Tongue (tissue), 2 donors: ENCODE data around the gene WDR70. TPM values are rescaled to one million over a fixed set of nuclear protein-coding genes. Genes with fewer than 3 reads are reported as not detected.
"Not testable (repeated sequence)": the region's sequence is repeated elsewhere in the genome, so short reads cannot be mapped to it uniquely, and the experiment has no call there.

ENCODE experiments used
- DNase-seq: peaks from one replicate; pipeline ENCODE4 v3.0.0-alpha.2; 2015
- total RNA-seq: library from RNA; depleted of rRNA; stranded (reverse); fragments of >200 nt; gene quantifications from one replicate; pipeline ENCODE4 v1.2.3, GENCODE V29; 2014

The WDR70 gene
- total RNA-seq, 1 donor from 2014 or later, result 48.6 TPM

GRCh38 chr5:37685211-37685610 is 306.1 kb downstream of the WDR70 start:
- DNase-seq, result no peak

DNA sequence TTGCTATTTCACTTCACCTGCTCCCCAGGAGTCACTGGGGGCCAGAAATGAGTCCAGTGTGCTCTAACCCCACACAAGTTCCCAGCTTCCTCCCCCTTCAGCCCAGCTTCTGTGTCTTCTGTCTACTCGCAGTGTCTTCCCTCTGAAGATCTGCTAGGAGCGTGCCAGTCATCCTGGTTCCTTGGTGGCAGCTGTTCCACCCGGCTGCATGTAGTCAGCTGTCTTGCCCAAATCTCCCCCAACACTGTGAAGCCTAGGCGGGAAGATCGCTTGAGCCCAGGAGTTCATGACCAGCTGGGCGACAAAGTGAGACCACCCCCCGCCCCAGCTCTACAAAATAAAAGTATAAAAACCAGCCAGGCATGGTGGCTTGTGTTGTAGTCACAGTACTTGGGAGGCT is 306.7 kb downstream of the WDR70 start:
- DNase-seq, result peak; percentile 55

DNA sequence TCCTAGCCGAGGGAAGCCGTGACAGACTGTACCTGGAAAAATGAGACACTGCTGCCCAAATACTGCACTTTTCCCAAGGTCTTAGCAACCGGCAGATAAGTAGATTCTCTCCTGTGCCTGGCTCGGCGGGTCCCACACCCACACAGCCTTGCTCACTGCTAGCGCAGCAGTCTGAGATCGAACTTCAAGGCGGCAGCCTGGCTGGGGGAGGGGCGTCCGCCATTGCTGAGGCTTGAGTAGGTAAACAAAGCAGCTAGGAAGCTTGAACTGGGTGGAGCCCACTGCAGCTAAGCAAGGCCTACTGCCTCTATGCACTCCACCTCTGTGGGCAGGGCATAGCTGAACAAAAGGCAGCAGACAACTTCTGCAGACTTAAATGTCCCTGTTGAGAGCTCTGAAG is 309.8 kb downstream of the WDR70 start:
- not testable (repeated sequence) for DNase-seq

GRCh38 chr5:37694333-37694732 is 315.2 kb downstream of the WDR70 start:
- DNase-seq, result not testable (repeated sequence)

DNA sequence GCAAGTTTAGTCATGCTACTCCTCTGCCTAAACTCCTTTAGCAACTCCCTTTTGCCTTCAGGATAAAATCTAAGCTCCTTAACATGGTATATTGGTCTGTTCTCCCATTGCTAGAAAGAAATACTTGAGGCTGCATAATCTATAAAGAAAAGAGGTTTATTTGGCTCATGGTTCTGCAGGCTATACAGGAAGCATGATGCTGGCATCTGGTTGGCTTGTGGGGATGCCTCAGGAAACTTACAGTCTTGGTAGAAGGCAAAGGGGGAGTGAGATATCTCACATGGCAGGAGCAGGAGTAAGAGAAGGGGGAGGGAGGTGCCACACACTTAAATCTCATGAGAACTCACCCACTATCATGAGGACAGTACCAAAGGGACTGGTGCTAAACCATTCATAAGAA is 315.7 kb downstream of the WDR70 start:
- no peak for DNase-seq

GRCh38 chr5:37695647-37696046 is 316.5 kb downstream of the WDR70 start:
- no peak for DNase-seq

DNA sequence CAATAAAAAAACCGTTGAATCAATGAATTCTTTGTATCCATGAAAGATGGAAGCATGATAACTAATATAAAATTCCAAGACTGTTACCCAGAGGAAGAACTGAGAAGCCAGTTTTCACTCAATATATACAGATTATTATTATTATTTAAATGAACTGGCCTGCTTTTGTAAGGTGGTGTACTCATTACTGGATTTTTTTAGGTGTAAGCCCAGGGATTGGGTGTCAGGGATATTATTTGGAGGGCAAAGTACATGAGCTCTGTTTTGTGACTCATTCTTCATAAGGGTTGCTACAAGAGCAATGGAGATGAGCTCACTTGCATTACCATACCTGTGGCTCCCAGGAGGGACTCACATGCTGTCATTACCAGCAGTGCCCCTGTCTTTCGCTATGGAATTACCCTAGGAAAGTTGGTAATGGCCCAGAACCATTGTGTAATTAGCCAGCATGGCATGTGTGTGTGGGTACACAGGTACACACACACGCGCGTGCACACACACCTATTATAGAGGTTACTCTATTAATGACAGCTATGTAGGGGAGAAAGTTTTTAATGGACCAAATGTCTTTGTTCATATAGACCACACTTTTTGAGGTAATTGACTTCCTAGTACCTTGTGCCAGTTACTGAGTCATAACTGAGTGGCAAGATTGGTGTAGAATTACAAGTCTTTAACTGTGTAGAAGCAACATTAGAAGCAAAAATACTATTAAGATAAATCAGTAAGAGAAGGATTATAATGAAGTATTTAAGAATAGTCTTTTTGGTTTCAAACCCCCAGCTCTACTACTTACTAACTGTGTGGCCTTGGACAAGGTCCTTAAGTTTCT is 317.3 kb downstream of the WDR70 start:
- no peak for DNase-seq

- DNase-seq, result no peak
Observed at GRCh38 chr5:37701868-37702267, 322.8 kb downstream of the WDR70 start.

DNA sequence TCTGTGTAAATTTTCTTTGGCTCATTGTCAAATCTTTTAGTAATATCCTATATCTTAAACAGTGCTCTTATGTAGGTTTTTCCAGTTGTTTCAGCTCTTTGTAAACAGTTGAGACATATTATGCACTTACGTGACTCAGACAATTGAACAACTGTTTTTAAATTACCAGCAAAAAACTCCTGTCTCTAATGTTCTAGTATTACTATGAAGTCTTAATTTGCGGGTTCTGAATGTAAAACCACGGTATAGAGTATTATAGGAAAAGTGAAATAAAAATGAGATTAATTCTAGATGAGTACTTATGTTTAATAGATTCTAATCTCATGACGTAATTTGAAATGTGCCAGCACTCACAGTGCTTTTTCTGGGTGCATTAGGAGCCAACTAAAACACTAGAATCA is 324.7 kb downstream of the WDR70 start:
- peak; percentile 20 for DNase-seq

- no peak for DNase-seq
Observed at GRCh38 chr5:37704406-37704805, 325.3 kb downstream of the WDR70 start.

GRCh38 chr5:37709020-37709419 is 329.9 kb downstream of the WDR70 start:
- no peak for DNase-seq

DNA sequence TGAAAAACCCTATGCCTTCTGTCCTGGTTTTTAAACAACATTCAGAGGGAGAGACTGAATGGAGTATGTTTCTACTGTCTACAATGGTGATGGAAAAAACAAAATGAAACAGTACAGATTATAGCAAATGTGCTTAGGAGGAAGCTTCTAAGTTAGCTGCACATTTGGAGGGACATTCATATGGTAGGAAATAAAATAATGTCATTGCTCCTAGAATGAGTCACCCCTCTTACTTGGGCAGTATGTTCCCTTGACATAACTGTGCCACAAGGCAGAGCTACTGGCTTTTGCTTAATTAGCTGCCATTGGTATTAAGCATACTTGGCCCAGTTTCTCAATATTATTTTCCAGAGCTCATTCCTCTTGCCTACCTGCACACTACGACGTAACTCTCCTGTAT is 331.8 kb downstream of the WDR70 start:
- no peak for DNase-seq

GRCh38 chr5:37712750-37713149 is 333.6 kb downstream of the WDR70 start:
- DNase-seq, result no peak

DNA sequence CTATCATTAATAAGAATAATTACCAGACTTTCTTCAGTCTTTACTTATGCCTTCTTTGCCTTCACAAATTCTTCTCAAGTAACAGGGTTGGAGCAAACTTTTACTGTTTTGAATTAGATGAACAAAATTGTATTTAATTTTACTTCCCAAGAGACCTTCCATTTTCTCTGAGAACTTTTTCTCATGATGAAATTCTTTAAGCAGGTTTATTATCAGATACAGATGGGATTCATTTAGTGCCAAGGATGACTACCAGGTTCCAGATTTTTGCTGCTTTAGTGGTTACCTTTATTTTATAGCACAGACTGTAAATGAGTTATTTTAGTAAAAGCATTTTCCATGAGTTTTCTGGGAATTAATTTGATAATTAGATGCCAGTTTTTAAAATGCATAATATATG is 335.6 kb downstream of the WDR70 start:
- no peak for DNase-seq

DNA sequence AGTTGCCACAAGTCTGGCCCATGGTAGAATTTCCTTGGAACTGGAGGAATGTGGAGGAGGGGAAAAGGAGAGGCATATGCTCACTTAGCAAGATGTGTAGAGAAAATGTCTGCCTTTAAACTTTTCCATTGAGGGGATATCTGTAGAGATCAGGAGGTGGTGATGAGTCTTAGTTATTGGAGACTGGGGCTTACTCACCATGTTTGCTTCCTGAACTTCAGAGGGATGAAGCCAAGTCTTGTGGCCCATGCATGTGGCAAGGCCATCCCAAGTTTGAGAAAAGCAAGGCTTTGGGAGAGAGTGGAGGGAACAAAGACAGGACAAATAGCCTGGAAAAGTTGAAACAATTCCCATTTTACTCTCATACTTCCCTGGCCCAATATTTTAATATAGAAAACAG is 336.2 kb downstream of the WDR70 start:
- no peak for DNase-seq

DNA sequence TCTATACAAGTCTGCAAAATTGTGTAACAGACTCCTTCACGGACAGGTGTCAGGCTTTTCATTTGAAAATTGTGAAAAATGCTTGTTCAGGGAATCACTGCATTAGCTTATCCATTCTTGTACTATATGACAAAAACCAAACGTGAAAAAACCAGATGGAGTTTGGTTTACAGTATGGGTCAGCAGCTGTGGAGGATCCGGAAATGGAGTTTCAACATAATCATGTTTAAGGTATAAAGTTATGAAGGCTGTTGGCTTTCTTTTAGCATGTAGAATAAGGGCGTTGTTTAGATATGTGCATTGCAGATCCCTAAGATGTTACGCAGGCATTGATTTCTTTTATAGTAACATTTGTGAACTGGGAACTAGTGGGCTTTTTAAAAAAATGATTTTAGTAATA is 336.9 kb downstream of the WDR70 start:
- peak; percentile 58 for DNase-seq

- no peak for DNase-seq
Observed at GRCh38 chr5:37716405-37716804, 337.3 kb downstream of the WDR70 start.

DNA sequence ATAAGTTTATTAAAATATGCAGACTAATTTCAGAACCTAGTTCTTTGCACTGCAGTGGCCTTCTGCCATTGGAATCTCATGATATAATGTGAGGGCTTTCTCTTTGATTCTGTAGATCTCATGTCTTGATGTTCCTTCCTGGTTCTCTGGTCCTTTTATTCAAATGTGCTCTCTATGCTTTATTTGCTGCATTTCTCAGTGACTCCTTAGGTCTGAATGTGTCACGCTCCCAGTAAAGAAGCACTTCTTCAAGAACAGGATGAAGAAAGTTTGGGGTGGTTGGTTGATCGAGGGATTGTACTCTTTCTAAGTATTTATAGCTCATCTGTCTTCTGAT is 338.1 kb downstream of the WDR70 start:
- DNase-seq, result no peak

GRCh38 chr5:37717613-37718431 is 338.7 kb downstream of the WDR70 start:
- DNase-seq, result peak; percentile 89

DNA sequence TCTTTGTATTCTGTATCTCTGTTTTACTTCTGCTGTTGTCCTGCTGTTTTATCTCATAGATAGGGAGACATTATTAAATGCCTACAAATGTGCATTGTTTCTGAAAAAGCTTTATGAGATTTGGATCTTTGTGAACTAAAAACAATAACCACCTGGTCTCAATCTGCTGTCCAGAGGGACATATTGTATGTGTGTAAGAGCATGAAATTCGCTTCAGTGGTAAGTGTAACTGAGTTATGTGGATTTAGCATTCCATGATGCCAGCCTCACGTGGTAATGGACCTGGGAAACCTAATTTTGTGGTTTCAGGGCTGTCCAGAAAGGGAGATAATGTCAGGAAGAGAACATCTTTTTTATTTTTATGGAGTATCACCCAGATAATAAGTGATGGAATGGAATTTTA is 341.4 kb downstream of the WDR70 start:
- DNase-seq, result no peak

DNA sequence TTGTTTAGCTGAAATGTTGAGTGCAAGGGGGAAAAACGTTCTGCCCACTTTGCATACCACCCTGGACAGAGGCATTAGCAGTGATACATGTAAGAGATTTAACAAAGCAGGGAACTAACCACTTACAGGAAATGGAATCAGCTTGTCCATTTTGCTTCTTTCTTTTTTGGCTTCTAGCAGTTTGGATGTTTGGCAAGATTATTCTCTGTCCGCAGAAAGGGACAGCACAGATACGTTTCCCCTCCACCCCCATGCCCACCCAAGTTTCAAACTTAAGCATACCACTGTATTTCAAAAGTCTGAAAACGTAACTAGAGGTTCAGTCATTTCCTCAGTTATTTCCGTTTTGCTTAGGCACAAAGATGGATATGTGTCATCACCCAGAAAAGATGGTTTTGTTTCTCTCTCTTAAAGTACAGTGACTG is 342.3 kb downstream of the WDR70 start:
- no peak for DNase-seq

DNA sequence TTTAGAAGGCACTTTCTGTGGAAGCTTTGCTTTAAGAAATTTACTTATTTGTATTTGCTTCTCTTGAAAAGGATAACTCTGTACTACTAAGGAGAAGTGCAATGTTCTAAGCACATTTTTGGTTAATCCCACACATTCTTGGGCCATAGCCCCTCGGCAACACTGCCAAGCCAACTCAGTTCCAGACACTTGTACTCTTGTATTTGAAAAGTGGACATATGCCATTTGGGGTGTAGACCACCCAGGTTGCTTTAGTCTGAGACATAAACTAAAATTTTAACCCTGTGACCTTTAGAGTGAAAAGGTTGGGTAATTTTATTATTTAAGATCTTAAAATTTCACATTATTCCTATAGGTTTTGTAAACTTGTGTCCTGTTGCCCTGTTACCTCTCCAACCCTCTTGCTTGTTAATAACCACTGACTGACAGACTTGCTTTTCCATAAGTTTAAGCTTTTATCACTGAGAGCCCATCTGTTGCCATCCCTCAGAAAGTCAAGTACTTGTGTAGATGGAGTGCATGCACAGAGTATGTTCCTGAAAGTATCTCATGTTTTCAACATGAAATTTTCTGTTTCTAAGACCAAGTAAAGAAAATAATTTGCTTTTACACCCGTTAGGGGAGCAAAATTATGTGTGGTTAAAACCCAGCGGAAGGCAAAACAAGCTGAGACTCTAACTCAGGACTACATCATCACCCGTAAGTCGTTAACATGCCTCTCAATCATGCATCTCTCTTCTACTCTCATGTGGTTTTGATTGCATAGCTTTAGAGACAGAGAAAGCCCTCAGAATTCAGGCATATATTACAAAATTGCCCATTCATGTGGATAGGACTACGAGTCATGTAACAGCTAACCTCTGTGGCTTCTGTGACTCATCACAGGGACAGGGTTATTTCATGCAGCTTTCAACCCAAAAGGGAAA is 343.4 kb downstream of the WDR70 start:
- peak; percentile 64 for DNase-seq
